ENCODE results near the gene CD1D. TPM values are rescaled to one million over a fixed set of nuclear protein-coding genes. Genes with fewer than 3 reads are reported as not detected.

CD1D gene
- 0.07 TPM in 1 of 2 replicates, not detected in the other for total RNA-seq (2014; rRNA removed; shearing (Covaris generic))
- not detected in 2 replicates for polyA plus RNA-seq (2014; cell fraction: nucleus; rRNA removed)

GRCh38 chr1:158180741-158181576, at the start of gene CD1D:
Gene CD1D (plus strand): TSS chr1:158180895. CDS start chr1:158181102, 207 bp downstream.
- DNase-seq (ENCODE audit: extremely low read depth, low read depth): no peak

- DNase-seq (ENCODE audit: extremely low read depth, low read depth): no peak
These were observed 49.5 kb upstream of the CD1D start for GRCh38 chr1:158131217-158131616.

- no peak for DNase-seq (ENCODE audit: extremely low read depth, low read depth)
These were observed 39.9 kb upstream of the CD1D start for GRCh38 chr1:158140764-158141192.

- DNase-seq (ENCODE audit: extremely low read depth, low read depth): no peak
These were observed 35.4 kb upstream of the CD1D start for GRCh38 chr1:158145173-158145719.

- no peak for DNase-seq (ENCODE audit: extremely low read depth, low read depth)
These were observed 34.5 kb upstream of the CD1D start for GRCh38 chr1:158146165-158146564.

- DNase-seq (ENCODE audit: extremely low read depth, low read depth): no peak
These were observed 34.0 kb upstream of the CD1D start for GRCh38 chr1:158146739-158147138.

GRCh38 chr1:158147401-158147800, 33.3 kb upstream of the CD1D start:
- DNase-seq (ENCODE audit: extremely low read depth, low read depth): no peak

- no peak for DNase-seq (ENCODE audit: extremely low read depth, low read depth)
These were observed 32.8 kb upstream of the CD1D start for GRCh38 chr1:158147869-158148268.

- no peak for DNase-seq (ENCODE audit: extremely low read depth, low read depth)
These were observed 32.2 kb upstream of the CD1D start for GRCh38 chr1:158148468-158148867.

- DNase-seq (ENCODE audit: extremely low read depth, low read depth): no peak
These were observed 31.5 kb upstream of the CD1D start for GRCh38 chr1:158149175-158149574.

- peak; percentile 99 for DNase-seq (ENCODE audit: extremely low read depth, low read depth)
These were observed 31.0 kb upstream of the CD1D start for GRCh38 chr1:158149577-158150269.

GRCh38 chr1:158150523-158150922, 30.2 kb upstream of the CD1D start:
- DNase-seq (ENCODE audit: extremely low read depth, low read depth): no peak

GRCh38 chr1:158153179-158153578, 27.5 kb upstream of the CD1D start:
- DNase-seq (ENCODE audit: extremely low read depth, low read depth): no peak

GRCh38 chr1:158153746-158154444, 26.8 kb upstream of the CD1D start:
- no peak for DNase-seq (ENCODE audit: extremely low read depth, low read depth)

- no peak for DNase-seq (ENCODE audit: extremely low read depth, low read depth)
These were observed 26.2 kb upstream of the CD1D start for GRCh38 chr1:158154501-158154900.

GRCh38 chr1:158155673-158156072, 25.0 kb upstream of the CD1D start:
- no peak for DNase-seq (ENCODE audit: extremely low read depth, low read depth)

- no peak for DNase-seq (ENCODE audit: extremely low read depth, low read depth)
These were observed 21.1 kb upstream of the CD1D start for GRCh38 chr1:158159597-158159996.

GRCh38 chr1:158161446-158161845, 19.2 kb upstream of the CD1D start:
- no peak for DNase-seq (ENCODE audit: extremely low read depth, low read depth)

- no peak for DNase-seq (ENCODE audit: extremely low read depth, low read depth)
These were observed 17.4 kb upstream of the CD1D start for GRCh38 chr1:158163000-158163947.

GRCh38 chr1:158169105-158169504, 11.6 kb upstream of the CD1D start:
- no peak for DNase-seq (ENCODE audit: extremely low read depth, low read depth)
